HAP-1 (cell line): Measurements from ENCODE around the gene GTF3C2.
"Not testable (repeated sequence)": the region's sequence is repeated elsewhere in the genome, so short reads cannot be mapped to it uniquely, and the experiment has no call there.

Source experiments
- DNase-seq, 2 experiments: peaks; one replicate each; pipeline ENCODE4 v3.0.0-alpha.2; 2016 to 2020; ENCODE audit warnings: low spot score in 2 of 2
- H3K27me3 ChIP-seq: fragments of 250-450 bp; sonication (Bioruptor Pico); 2 replicates; pipeline ENCODE4 v1.5.1; 2020; ENCODE audit warnings: low read depth, mild to moderate bottlenecking, moderate library complexity
- H3K36me3 ChIP-seq: fragments of 250-450 bp; sonication (Bioruptor Pico); replicated peaks from 2 replicates; pipeline ENCODE4 v1.5.1; 2020; ENCODE audit warnings: mild to moderate bottlenecking
- H3K4me1 ChIP-seq: fragments of 250-450 bp; sonication (Bioruptor Pico); 2 replicates; pipeline ENCODE4 v1.5.1; 2020; ENCODE audit warnings: mild to moderate bottlenecking
- H3K4me3 ChIP-seq: fragments of 250-450 bp; sonication (Bioruptor Pico); 2 replicates; pipeline ENCODE4 v1.5.1; 2020; ENCODE audit warnings: mild to moderate bottlenecking, moderate library complexity
- H3K9me3 ChIP-seq: fragments of 250-450 bp; sonication (Bioruptor Pico); 2 replicates; pipeline ENCODE4 v1.5.1; 2020; ENCODE audit warnings: mild to moderate bottlenecking, moderate library complexity
- in situ Hi-C: fragments of 300-500 bp; cut with MboI; formaldehyde crosslinking; loops from 3 replicates; pipeline ENCODE4 v1.14.3; 2020; ENCODE audit warnings: low sequenced_read_pairs, inconsistent platforms, mixed read lengths

GTF3C2 gene

GRCh38 chr2:27307287-27307544 lies 49.3 kb downstream of the GTF3C2 start:
- Histone ChIP-seq H3K9me3 (no peaks in the 10 kb centered on the region), H3K4me3 (no peak overlapping the region), H3K27me3 (no peaks in the 10 kb centered on the region), H3K36me3 (peaks cover 4% of the 10 kb centered on the region), H3K4me1 (peaks cover 3% of the 10 kb centered on the region)
- no peak for DNase-seq
- in situ Hi-C loops, result no loop called here

GRCh38 chr2:27306573-27307286 lies 49.8 kb downstream of the GTF3C2 start:
- DNase-seq, result no peak
- in situ Hi-C loops, result no loop called here
- no peaks in the 10 kb centered on the region for H3K9me3 ChIP-seq
- no peak overlapping the region for H3K4me3 ChIP-seq
- H3K36me3 ChIP-seq, result peaks cover 4% of the 10 kb centered on the region
- H3K27me3 ChIP-seq, result no peaks in the 10 kb centered on the region
- peaks cover 3% of the 10 kb centered on the region for H3K4me1 ChIP-seq

GRCh38 chr2:27306136-27306535 lies 50.4 kb downstream of the GTF3C2 start:
- Histone ChIP-seq H3K4me1 (peaks cover 3% of the 10 kb centered on the region), H3K27me3 (no peaks in the 10 kb centered on the region), H3K4me3 (no peak overlapping the region), H3K36me3 (peaks cover 4% of the 10 kb centered on the region), H3K9me3 (no peaks in the 10 kb centered on the region)
- no peak for DNase-seq
- in situ Hi-C loops, result no loop called here

GRCh38 chr2:27305516-27305915 lies 51.0 kb downstream of the GTF3C2 start:
- Histone ChIP-seq H3K4me1 (peaks cover 3% of the 10 kb centered on the region), H3K4me3 (no peak overlapping the region), H3K27me3 (no peaks in the 10 kb centered on the region), H3K36me3 (peaks cover 5% of the 10 kb centered on the region), H3K9me3 (no peaks in the 10 kb centered on the region)
- in situ Hi-C loops, result no loop called here
- no peak for DNase-seq

GRCh38 chr2:27304488-27305240 lies 51.9 kb downstream of the GTF3C2 start:
- H3K4me3 ChIP-seq, result no peak overlapping the region
- no peak for DNase-seq
- H3K27me3 ChIP-seq, result no peaks in the 10 kb centered on the region
- no peaks in the 10 kb centered on the region for H3K9me3 ChIP-seq
- H3K36me3 ChIP-seq, result peaks cover 7% of the 10 kb centered on the region
- in situ Hi-C loops, result no loop called here
- peaks cover 3% of the 10 kb centered on the region for H3K4me1 ChIP-seq

GRCh38 chr2:27303093-27304025 lies 53.2 kb downstream of the GTF3C2 start:
- Histone ChIP-seq H3K4me1 (peaks cover 3% of the 10 kb centered on the region), H3K4me3 (no peak overlapping the region), H3K27me3 (no peaks in the 10 kb centered on the region), H3K36me3 (peaks cover 3% of the 10 kb centered on the region), H3K9me3 (no peaks in the 10 kb centered on the region)
- in situ Hi-C loops, result no loop called here
- DNase-seq, result peak; percentile 75 to 80

GRCh38 chr2:27300606-27301005 lies 56.0 kb downstream of the GTF3C2 start:
- DNase-seq, H3K4me1 ChIP-seq, H3K27me3 ChIP-seq, in situ Hi-C loops, H3K4me3 ChIP-seq, H3K36me3 ChIP-seq, H3K9me3 ChIP-seq: not testable (repeated sequence)

GRCh38 chr2:27298391-27299080 lies 58.0 kb downstream of the GTF3C2 start:
- in situ Hi-C loops, result no loop called here

GRCh38 chr2:27297195-27297594 lies 59.4 kb downstream of the GTF3C2 start:
- Histone ChIP-seq H3K36me3 (peaks cover 8% of the 10 kb centered on the region; the same call in 1 of the 2 replicates), H3K9me3 (no peaks in the 10 kb centered on the region), H3K4me3 (no peak overlapping the region), H3K27me3 (no peaks in the 10 kb centered on the region), H3K4me1 (peaks cover 15% of the 10 kb centered on the region)
- DNase-seq, result no peak
- in situ Hi-C loops, result no loop called here

More at GRCh38 chr2:27298391-27299080, 58.0 kb downstream of the GTF3C2 start:
- DNase-seq, result no peak
- Histone ChIP-seq H3K4me3 (no peak overlapping the region), H3K9me3 (no peaks in the 10 kb centered on the region), H3K27me3 (no peaks in the 10 kb centered on the region), H3K4me1 (peaks cover 9% of the 10 kb centered on the region), H3K36me3 (peaks cover 8% of the 10 kb centered on the region; the same call in 1 of the 2 replicates)

GRCh38 chr2:27296481-27296880 lies 60.1 kb downstream of the GTF3C2 start:
- H3K4me3 ChIP-seq, result no peak overlapping the region
- H3K36me3 ChIP-seq, result peaks cover 8% of the 10 kb centered on the region; the same call in 1 of the 2 replicates
- in situ Hi-C loops, result no loop called here
- H3K4me1 ChIP-seq, result peaks cover 15% of the 10 kb centered on the region
- no peak for DNase-seq
- no peaks in the 10 kb centered on the region for H3K9me3 ChIP-seq
- H3K27me3 ChIP-seq, result no peaks in the 10 kb centered on the region

- peaks cover 4% of the 10 kb centered on the region; the same call in 1 of the 2 replicates for H3K36me3 ChIP-seq
- no peaks in the 10 kb centered on the region for H3K9me3 ChIP-seq
- in situ Hi-C loops, result no loop called here
Measured at GRCh38 chr2:27294928-27295327, 61.6 kb downstream of the GTF3C2 start.

GRCh38 chr2:27291865-27292264 lies 64.7 kb downstream of the GTF3C2 start:
- in situ Hi-C loops, result no loop called here
- DNase-seq, result peak; percentile 25 to 41
- peaks cover 19% of the 10 kb centered on the region for H3K4me1 ChIP-seq
- no peaks in the 10 kb centered on the region for H3K27me3 ChIP-seq
- no peaks in the 10 kb centered on the region for H3K9me3 ChIP-seq
- H3K4me3 ChIP-seq, result no peak overlapping the region
- peaks cover 4% of the 10 kb centered on the region; the same call in 1 of the 2 replicates for H3K36me3 ChIP-seq

More at GRCh38 chr2:27294928-27295327, 61.6 kb downstream of the GTF3C2 start:
- H3K4me1 ChIP-seq, result peaks cover 15% of the 10 kb centered on the region
- no peaks in the 10 kb centered on the region for H3K27me3 ChIP-seq
- no peak overlapping the region for H3K4me3 ChIP-seq
- no peak for DNase-seq

GRCh38 chr2:27290549-27290948 lies 66.0 kb downstream of the GTF3C2 start:
- H3K4me3 ChIP-seq, result no peak overlapping the region
- no peaks in the 10 kb centered on the region for H3K9me3 ChIP-seq
- peaks cover 31% of the 10 kb centered on the region for H3K4me1 ChIP-seq
- no peak for DNase-seq
- H3K27me3 ChIP-seq, result no peaks in the 10 kb centered on the region
- in situ Hi-C loops, result no loop called here
- no peaks in the 10 kb centered on the region for H3K36me3 ChIP-seq
